SK-N-MC (cell line): ENCODE measurements around the gene SEC61G.

ENCODE experiments used
- EZH2 ChIP-seq: fragments of 200-600 bp; sonication (generic); IDR thresholded peaks from one replicate; pipeline ENCODE4 v1.6.1; 2017; ENCODE audit warnings: antibody characterized with exemption
- POLR2AphosphoS5 ChIP-seq: IDR thresholded peaks from 2 replicates; pipeline ENCODE4 v1.6.1; 2012; ENCODE audit warnings: mild to moderate bottlenecking, low read depth, low read length, borderline replicate concordance

DNA sequence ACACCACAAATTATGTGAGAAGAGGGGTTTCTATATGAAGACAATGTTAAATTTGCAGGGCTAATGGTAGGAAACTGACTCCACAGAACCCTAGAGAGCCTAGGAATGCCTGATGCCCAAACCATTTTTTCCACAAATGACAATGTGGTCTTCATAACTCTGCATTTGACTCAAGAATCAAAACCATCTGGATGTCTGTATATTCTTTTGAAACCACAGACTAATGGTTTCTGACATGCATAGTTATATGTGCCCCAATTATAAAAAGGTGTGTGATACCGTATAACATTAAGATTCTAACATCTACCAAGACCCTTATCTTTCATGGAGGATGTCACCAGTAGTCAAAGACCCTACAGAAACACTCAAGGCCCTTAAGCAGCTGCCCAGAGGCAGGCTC is 20.3 kb downstream of the SEC61G start:
- TF ChIP-seq POLR2AphosphoS5 (no peak), EZH2 (no peak)
